Cerebellar nuclear complex (tissue), 1 donor: ENCODE measurements around the gene SLC12A9.
"Not testable (repeated sequence)": the region's sequence is repeated elsewhere in the genome, so short reads cannot be mapped to it uniquely, and the experiment has no call there.

Source experiments
- DNase-seq, 2 experiments: peaks; one replicate each; lab custom pipeline; 2025; lab: John Stamatoyannopoulos, UW

The SLC12A9 gene, protein sequence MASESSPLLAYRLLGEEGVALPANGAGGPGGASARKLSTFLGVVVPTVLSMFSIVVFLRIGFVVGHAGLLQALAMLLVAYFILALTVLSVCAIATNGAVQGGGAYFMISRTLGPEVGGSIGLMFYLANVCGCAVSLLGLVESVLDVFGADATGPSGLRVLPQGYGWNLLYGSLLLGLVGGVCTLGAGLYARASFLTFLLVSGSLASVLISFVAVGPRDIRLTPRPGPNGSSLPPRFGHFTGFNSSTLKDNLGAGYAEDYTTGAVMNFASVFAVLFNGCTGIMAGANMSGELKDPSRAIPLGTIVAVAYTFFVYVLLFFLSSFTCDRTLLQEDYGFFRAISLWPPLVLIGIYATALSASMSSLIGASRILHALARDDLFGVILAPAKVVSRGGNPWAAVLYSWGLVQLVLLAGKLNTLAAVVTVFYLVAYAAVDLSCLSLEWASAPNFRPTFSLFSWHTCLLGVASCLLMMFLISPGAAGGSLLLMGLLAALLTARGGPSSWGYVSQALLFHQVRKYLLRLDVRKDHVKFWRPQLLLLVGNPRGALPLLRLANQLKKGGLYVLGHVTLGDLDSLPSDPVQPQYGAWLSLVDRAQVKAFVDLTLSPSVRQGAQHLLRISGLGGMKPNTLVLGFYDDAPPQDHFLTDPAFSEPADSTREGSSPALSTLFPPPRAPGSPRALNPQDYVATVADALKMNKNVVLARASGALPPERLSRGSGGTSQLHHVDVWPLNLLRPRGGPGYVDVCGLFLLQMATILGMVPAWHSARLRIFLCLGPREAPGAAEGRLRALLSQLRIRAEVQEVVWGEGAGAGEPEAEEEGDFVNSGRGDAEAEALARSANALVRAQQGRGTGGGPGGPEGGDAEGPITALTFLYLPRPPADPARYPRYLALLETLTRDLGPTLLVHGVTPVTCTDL

DNA sequence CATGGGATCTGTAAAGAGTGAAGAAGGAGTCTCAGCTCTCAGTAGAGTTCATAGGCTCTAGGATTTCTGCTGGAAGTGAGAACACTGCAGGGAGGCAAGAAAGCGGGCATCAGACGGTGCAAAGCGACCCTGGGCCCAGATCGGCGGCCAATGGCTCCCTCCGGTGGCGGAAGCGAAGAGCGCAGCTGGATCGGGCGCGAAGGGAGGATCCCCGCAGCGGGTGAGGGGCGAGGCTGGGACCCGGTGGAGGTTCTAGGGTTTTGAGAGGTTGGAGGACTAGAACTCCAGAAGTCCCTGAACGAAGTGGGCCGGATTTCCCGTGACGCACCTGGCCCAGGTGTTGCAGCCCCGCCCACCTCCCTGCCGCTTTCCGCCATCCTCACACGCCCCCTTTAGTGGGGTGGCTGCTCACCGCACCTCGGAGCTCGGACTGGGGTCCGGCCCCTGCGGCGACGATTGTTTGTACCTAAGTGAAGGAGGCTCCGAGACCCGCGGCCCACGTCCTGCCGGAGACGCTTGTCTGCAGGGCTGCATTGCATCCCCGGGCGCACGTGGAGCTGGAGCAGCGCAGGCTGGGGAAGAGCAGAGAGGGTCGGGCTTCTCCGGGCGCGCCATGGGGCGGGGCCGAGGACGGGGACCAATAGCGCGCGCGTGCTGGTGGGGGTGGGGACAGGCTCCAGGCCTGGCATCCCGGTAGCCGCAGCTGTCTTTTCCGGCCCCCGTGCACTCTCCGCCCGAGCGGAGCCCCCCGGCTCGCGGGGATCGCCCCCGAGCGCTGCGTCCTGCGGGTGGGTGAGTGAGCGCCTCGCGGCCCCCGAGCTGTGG is at the start of gene SLC12A9:
Gene SLC12A9 (plus strand): TSS at position 666 of the 825 bp plus-strand sequence. CDS start 1,485 bp downstream, outside the sequence.
- peak in 1 of 2 experiments; percentile 32 for DNase-seq

DNA sequence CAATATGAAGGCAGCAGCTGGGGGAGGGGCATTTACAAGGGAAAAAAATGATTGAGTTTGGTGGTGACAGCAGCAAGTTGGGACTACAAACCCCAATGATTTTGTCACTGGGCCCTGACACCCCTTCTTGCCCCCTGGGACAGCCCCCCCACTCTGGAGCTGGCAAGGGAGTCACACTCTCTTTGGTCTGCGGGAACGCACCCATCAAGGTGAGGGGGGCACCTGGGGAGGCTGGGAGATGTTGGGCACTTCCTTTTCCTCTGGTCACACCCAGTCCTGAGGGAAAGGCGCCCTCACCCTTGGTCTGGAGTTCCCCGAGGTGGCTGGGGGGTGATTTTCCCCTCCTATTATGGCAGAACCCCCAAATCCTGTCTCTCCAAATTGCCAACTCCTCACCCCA is 49.6 kb upstream of the SLC12A9 start:
- no peak for DNase-seq

DNA sequence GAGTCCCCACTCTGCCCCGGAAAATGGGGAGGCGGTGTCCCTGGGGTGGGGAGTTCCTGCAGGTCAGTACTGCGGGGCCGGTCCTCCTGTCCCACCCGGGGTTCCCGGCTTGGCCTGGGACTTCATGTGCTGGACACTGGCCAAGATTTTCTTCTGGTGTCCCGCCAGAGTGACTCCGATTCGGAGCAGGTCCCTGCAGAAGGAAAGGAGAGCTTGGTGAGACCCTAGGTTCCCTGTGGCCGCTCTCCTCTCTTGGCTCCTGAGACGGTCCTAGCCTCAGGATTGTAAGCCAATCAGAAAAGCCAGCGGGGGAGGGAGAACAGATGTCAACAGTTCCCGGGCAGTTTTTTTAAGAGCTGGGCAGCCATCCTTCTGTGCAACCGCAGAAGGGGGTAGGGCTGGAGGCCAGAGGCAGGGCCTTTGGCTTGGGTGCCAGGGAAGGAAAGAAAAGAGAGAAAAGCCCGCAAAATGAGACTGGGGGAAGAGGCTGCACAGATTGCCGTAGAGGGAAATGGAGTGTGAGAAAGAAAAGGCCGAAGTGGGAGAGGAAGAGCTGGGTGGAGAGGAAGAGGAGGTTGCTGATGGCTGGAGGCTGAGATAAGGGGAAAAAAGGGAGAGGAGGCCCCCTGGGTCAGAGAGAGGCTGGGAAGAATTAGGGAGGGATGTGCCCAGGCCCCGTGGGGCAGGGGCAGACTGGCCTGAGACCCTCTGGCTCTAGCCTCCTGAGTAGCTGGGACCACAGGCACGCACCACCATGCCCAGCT is 48.9 kb upstream of the SLC12A9 start:
- no peak for DNase-seq

DNA sequence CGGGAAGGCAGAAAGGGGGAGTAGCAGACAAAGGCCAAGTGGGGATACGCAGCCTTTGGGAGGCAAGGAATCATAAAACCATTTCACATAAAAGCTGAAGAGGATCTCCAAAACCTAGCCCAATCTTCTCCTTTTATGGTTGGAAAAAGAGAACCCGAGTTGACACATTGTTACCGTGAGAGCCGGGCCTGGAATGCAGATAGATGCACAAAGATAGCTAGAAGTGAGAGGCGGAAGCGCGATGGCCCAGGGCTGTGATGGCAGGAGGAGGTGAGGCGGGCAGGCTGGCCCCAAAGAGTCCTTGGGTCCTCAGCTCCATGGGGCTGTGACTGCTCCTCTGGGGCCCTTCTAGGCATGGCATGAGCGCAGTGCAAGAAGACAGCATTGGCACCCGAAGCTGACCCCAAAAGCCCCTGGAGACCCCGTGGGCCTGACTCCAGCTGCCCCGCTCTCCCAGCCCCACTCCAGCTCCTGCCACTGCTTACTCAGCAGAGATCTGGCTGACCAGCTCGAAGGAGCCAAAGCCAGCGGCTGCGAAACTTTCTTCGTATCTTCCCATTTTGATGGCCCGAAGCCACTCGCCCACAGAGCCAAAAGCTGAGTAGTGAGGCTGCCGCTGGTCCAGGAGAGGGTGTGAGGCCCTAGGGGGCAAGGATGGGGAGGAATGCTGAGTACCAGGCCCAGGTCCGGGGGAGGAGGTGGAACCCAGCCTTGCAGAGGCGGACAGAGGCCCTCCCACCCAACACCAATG is 47.7 kb upstream of the SLC12A9 start:
- no peak for DNase-seq

DNA sequence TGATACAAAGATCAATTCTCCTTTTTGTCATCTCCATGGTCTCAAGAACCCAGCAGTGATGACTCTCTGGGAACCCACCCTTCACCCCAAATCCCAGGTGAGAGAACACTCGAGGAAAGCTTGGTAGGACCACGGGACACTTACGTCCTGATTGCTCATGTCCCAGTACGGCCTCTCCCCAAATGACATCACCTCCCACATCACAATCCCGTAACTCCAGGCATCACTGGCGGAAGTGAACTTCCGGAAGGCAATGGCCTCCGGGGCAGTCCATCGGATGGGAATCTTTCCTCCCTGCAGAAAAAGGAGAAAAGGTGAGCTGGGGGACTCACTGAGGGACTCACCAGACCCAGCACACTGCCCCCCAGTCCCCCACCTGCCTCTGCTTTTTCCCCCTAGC is 46.2 kb upstream of the SLC12A9 start:
- DNase-seq, result no peak

DNA sequence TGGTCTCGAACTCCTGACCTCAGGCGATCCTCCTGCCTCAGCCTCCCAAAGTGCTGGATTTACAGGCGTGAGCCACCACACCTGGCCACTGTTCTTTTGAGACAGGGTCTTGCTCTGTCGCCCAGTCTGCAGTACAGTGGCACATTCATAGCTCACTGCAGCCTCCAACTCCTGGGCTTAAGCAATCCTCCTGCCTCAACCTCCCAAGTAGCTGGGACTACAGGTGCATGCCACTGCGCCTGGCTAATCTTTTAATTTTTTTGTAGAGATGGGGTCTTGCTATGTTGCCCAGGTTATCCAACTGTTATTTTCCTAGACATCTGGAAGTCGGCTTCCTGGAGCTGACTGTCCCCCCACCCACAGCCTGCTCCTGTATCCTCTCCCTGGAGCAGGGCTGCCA is 45.6 kb upstream of the SLC12A9 start:
- DNase-seq, result not testable (repeated sequence)

DNA sequence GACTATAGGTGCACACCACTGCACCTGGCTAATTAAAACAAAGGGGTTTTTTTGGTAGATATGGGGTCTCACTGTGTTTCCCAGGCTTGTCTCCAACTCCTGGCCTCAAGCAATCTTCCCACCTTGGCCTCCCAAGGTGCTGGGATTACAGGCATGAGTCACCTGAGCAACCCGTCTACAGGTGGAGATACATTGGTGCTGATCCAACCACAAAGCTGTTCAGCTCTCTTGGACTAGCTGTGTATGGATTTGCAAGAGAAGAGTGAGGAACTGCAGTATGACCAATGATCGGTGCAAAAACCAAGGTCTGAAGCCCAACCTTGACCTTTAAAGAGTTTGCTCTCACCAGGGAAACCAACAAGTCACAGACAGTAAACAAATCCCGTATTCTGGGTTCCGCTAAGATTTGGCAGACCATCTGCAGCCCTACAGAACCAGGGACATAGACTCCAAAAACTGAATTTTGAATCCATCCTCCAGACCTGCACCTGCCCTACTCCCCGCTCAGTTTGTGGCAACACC is 44.1 kb upstream of the SLC12A9 start:
- DNase-seq, result no peak

DNA sequence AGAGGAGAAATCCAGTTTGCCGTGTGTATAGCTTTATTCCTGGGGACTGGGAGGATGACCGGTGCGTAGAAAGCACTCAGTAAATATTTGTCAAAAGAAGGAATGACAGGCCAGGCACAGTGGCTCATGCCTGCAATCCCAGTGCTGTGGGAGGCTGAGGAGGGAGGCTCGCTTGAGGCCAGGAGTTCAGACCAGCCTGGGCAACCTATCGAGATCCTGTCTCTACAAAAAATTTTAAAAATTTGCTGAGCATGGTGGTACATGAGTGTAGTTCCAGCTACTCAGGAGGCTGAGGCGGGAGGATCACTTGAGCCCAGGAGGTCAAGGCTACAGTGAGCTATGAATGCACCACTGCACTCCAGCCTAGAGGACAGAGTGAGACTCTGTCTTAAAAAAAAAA is 41.0 kb upstream of the SLC12A9 start:
- no peak for DNase-seq

DNA sequence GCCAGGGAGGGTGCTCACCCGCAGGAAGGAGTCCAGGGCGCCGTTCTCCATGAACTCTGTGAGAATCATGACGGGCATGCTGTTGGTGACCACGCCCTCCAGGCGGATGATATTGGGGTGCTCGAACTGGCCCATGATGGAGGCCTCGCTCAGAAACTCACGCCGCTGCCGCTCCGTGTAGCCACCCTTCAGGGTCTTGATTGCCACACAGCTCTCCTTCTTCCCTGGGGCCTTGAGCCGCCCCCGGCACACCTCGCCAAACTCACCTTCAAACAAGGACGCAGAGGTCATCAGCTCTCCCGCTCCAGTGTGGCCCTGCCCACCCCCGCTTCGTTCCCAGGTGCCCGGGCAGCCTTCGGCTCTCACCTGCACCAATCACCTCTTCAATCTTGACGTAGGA is 39.8 kb upstream of the SLC12A9 start:
- DNase-seq, result no peak

DNA sequence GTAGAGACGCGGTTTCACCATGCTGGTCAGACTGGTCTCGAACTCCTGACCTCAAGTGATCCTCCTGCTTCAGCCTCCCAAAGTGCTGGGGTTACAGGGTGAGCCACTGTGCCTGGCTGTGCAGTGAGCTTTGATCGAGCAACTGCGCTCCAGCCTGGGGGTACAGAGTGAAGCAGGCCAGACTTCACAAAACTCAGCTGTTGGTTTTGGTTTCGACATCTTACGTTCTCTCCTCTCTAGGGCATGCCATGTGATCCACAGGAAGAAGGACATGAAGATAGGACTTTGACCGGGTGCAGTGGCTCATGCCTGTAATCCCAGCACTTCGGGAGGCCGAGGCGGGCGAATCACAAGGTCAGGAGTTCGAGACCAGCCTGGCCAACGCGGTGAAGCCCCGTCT is 36.0 kb upstream of the SLC12A9 start:
- not testable (repeated sequence) for DNase-seq

DNA sequence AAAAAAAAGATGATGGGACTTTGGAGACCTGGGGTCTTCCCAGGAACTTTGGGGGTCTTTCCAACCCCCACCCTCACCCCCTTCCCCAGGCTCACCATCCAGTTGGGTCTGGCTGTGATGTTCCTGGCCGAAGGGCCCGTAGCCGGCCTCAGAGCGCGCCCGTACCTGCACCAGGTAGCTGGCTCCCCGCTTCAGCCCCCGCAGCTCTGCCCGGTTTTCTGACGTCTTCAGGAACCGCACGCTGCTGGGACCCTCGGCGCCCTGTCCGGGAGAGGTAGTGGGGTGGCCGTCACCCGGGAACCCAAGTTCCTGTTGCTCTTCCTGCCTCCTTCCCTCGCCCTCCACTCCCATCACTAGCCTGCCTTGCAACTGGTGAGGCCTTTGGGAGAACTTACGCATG is 35.4 kb upstream of the SLC12A9 start:
- DNase-seq, result no peak

DNA sequence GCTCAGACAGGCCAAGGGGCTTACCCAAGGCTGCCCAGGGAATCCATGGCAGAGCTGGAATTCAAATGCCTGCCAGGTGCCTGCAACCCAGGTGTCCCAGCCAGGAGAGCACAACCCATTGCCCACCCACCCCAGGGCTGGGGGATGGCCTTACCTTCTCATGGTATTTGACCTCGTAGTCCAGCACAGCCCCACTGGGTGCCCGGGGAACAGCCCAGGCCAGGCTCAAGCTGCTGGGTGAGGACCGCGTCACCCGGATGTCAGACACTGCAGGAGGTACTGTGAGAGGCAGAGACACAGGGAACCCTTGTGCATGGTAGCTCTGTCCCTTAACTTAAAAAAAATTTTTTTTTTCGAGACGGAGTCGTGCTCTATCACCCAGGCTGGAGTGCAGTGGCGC is 34.1 kb upstream of the SLC12A9 start:
- no peak for DNase-seq

DNA sequence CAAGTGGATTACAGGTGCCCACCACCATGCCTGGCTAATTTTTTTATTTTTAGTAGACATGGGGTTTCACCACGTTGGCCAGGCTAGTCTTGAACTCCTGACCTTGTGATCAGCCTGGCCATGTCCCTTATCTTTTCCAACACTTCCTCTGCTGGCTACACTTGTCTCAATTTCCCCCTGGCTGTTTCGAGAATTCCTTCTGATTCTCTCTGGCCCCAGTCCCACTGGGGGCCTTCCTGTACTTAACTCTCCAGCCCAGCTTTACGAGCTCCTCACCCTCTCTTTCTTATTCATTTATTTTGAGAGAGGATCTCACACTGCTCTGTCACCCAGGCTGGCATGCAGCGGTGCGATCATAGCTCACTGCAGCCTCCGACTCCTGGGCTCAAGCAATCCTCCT is 33.7 kb upstream of the SLC12A9 start:
- no peak for DNase-seq

DNA sequence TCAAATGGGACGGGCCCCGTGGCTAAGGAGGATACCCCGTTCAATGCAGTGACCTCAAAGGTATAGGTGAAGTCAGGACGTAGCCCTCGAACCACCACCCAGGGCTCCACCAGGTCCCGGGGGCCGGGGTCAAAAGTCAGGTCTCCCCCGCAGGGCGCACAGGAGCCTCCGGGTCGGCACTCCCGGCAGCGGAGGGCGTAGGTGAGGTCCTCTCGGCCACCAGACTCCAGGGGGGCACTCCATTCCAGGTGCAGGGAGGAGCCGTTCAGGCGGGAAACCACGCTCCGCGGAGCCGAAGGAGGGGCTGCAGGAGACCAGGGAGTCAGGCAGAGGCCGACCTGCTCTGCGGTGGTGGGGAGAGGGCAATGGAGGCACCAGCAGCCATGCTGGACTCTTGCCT is 32.9 kb upstream of the SLC12A9 start:
- no peak for DNase-seq

DNA sequence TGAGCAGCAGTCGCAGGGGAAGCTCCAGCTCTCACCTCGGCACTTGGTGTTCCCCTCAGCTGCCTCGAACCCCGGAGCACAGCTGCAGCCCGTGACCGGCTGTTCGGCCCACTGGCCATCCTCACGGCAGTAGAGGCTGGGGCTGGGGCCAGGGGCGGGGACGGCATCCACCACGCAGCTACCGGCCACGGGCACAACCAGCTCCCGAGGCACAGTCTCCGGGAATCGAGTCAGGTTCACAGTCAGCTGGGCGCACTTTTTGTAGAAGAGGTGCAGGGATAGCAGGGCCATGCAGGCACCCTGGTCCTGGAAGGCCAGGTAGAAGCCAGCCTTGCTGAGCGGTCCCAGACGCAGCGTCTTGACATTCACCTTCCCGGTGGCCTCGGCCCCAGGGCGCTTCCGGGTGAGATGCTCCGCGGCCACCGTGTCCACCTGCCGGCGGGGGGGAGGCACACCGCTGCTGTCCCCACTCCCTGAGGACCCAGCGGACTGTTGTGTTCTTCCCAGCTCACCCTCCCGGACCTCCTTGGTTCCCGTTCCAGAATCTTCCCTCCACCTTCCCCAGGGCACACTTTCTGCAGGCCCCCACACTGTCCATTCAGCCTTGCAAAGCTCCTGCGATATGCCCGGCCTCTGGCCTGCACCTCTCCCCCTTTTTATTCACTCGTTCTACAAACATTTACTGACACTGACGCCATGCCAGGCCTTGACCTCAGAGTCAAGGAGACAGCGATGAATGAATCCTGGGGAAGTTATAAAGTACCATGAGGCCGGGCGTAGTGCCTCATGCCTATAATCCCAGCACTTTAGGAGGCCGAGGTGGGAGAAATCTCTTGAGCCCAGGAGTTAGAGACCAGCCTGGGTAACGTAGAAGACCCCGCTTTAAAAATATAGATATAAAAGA is 30.0 kb upstream of the SLC12A9 start:
- DNase-seq, result no peak

DNA sequence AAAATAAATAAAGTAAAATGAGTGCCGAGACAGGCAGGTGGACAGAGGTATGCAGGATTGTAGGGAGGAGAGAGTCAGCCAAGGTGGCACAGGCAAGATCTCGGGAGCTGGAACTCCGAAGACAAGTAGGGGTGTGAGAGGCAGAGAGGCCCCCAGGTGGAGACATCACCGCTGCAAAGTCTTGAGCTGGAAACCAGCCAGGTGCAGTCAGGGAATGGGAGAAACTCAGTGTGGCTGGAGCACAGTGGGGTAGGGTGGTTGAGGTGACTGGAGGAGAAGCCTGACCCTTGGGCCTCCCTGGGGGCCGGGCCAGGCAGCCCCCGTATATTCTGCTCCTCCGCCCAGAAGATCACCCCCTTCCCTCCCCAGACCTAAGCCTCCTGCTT is 29.4 kb upstream of the SLC12A9 start:
- no peak for DNase-seq

DNA sequence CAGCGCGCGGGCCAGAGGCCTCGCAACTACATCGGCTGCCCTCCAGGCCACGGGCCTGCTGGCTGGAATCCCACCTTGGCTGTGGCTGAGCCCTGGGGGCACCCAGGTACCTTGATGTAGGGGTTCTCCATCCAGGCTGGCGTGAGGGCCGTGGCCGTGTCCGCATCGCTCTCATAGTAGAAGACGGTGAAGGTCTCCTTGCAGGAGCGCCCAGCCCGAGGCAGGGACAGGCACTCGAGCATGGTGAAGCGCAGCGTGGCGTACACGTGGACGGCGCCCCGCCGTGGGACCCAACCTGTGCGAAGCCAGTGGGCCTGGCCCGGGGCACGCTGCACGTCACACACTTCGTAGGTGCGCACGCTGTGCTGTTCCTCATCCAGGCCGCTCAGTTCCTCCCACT is 29.0 kb upstream of the SLC12A9 start:
- no peak for DNase-seq

DNA sequence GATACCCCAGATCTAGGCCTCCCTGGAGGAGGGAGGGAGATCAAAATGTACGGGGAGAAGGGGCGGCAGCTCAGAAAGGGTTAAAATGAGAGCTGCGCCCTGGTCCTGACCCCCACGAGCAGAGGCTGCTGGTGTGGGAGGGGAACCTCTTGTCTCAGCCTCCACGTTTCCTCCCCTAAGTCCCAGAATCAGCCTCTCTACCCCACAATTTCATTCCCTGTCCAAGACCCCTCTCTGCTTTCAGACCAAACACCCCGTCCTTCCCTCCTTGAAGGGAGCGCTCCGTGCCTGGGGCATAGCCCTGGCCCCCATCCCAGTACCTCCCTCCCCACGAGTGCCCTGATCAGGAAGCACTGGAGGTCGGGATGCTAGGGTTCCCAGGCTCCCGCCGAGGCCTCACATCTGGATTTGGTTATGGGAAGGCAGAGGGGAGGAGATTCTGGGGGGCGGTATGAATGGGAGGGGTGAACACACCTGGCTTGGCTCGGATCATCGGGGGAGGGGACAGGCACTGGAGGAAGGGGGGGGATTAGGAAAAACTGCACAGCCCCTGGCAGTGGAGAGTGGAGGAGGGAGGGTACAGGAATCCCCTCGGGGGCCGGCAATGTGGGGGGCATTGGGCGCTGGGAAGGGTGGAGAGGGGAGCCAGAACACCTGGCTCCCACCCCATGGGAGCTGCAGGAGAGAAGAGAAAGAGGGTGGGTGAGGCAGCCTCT is 27.9 kb upstream of the SLC12A9 start:
- no peak for DNase-seq

DNA sequence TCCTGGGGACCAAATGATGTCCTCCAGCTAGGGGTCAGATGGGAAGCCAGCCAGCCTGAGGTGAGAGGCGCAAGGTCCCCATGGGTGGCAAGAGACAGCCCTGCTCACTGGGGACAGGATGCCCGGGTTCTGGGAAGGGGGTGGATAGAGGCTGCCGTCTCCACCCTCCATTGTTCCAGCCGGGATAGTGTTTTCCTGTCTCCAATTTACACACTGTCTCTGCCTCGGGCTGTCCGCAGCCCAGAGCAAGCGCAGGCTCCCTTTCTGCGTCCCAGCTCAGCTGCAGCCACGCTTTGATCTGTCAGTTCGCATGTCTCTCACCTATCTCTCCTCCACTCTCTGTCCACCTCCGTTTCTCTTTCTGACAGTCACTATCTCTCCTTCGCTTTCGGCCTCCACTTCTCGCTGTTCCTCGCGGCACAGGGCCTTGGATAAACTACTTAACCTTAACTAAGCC is 27.3 kb upstream of the SLC12A9 start:
- DNase-seq, result no peak
